Measurements from ENCODE around the gene SMPD3. TPM values are rescaled to one million over a fixed set of nuclear protein-coding genes. Genes with fewer than 3 reads are reported as not detected.

SMPD3 gene
- total and polyA plus RNA-seq, 9 of the 15 experiments (the other 6 are each of a cell fraction or from before 2014, with no cell fraction given) = 0.03 to 1.2 (median 0.18) TPM

DNA sequence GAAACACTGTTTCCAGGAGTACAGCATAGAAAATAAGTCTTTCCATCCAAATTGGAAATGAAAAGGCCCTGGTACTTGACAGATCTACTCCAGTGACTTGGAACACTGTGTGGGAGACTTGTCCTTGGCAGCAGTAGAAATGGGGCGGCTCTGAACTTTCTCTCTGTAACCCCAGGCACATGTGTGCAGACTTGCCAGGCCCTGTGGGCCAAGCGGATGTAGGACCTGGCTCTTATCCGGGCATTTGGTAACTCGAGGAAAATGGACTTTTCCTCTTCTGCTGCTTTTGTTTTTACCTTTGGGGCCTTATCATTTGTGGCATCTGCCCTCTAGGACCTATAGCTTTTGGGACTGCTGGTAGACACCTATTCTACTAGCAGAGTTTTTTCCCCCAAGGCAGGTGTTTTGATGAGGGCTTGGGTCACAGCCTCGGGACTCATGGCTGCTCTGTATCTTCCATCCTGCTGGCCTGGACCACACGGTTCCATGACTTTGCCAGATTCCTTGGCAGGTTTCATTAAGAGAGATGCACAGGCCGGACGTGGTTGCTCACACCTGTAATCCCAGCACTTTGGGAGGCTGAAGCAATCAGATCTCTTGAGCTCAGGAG lies 43.5 kb downstream of the SMPD3 start:
- H3K79me2 ChIP-seq (ENCODE audit: control insufficient read depth, insufficient read depth, low read length) = no peaks in the 10 kb centered on the region
- H3K9me1 ChIP-seq (ENCODE audit: control insufficient read depth, insufficient read depth, low read length) = no peaks in the 10 kb centered on the region
- FAIRE-seq (no peak), ATAC-seq (no peak), DNase-seq (ENCODE audit: extremely low read depth in 1 of 4, low spot score in 3 of 4) (no peak)
- no peaks in the 10 kb centered on the region for H3K36me3 ChIP-seq (ENCODE audit: control insufficient read depth, insufficient read depth, low read length)
- H3K4me2 ChIP-seq (ENCODE audit: insufficient read depth, low read length) = no peak overlapping the region
- H3K27ac ChIP-seq (ENCODE audit: extremely low read depth, low read depth, low read length) = no peak overlapping the region
- H4K20me1 ChIP-seq (replicated peaks; ENCODE audit: control insufficient read depth, insufficient read depth, low read length) = no peaks in the 10 kb centered on the region
- H3K4me3 ChIP-seq = no peak overlapping the region
- H3K9me3 ChIP-seq (replicated peaks; ENCODE audit: control insufficient read depth, insufficient read depth, low read depth, low read length) = no peaks in the 10 kb centered on the region
- H3K9ac ChIP-seq (ENCODE audit: insufficient read depth in 1 of 2, low read depth in 2 of 2, low read length in 2 of 2) = no peak overlapping the region
- CTCF ChIA-PET (ENCODE audit: low intra/inter-chr PET ratio) = no interaction called here
- H2AFZ ChIP-seq (ENCODE audit: low read depth, low read length) = no peak overlapping the region
- peaks cover 19 to 71% of the 10 kb centered on the region in 2 experiments for H3K27me3 ChIP-seq (ENCODE audit: control insufficient read depth in 2 of 2, insufficient read depth in 2 of 2, low read length in 2 of 2)
- POLR2A ChIA-PET = interaction anchor here (1.7 kb wide), 1 partner anchor 10 kb away, joined by 5 read pairs; no protein-coding TSS in a partner anchor
- intact Hi-C loops (cut with micrococcal nuclease) (no loop called here), in situ Hi-C loops (cut with MboI) (no loop called here)
- peaks cover 0 to 2% of the 10 kb centered on the region in 2 experiments; a peak in 1 of 5 replicates for H3K4me1 ChIP-seq (replicated peaks in 1 of 2; ENCODE audit: control insufficient read depth in 2 of 2, insufficient read depth in 2 of 2, low read length in 2 of 2)
- 7% methylated on average over 8 of the region's 8 CpGs for WGBS (ENCODE audit: insufficient coverage, low coverage, missing lambda C conversion rate)
- BruUV-seq (replicated peaks) = no TSS peak
- TF ChIP-seq CAMTA2 (CRISPR knock-in tag; conservative IDR thresholded peaks at IDR 0.05) (no peak), BRD9 (IDR thresholded peaks at IDR 0.05; ENCODE audit: low read depth, partially characterized antibody) (no peak), ILK (tag; IDR thresholded peaks at IDR 0.05; ENCODE audit: borderline replicate concordance, low read depth) (no peak), BRF1 (IDR thresholded peaks at IDR 0.05; ENCODE audit: borderline replicate concordance, extremely low read depth, insufficient read length) (no peak), TEAD1 (CRISPR knock-in tag; IDR thresholded peaks at IDR 0.05) (no peak), EGR1 (conservative IDR thresholded peaks at IDR 0.05) (no peak), SMARCC2 (IDR thresholded peaks at IDR 0.05; ENCODE audit: low read depth) (no peak), PHF21A (IDR thresholded peaks at IDR 0.05; ENCODE audit: borderline replicate concordance, low read depth) (no peak), ZNF133 (CRISPR knock-in tag; IDR thresholded peaks at IDR 0.05) (no peak), U2AF2 (optimal IDR thresholded peaks at IDR 0.05; ENCODE audit: low read depth, low read length) (no peak), NFYB (IDR thresholded peaks at IDR 0.05; ENCODE audit: extremely low read depth, insufficient read length) (no peak), ZNF24 (IDR thresholded peaks at IDR 0.05) (no peak), CBX3 (IDR thresholded peaks at IDR 0.05; ENCODE audit: borderline replicate concordance in 1 of 2, low read length in 2 of 2) (no peak)
